ENCODE measurements around the gene COL27A1.

DNA sequence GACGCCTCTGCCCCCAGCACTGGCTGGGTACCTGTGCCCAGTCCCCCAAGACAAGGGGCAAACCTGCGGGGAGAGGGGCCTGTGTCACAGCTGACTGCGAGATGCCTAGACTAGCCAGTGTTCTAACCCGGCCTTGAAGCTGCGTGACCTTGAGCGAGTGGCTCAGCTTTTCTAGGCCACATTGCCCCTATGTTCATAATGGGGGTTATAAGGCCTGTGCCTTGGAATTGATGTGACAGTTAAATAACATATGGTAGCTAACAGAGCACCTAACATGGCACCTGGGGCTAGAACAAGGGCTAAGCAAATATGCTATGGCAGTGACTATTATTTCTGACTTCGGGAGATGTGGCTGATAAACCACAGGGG lies 22.8 kb upstream of the COL27A1 start:
- TF ChIP-seq CTCF (IDR thresholded peaks at IDR 0.05; ENCODE audit: low read length) (no peak), EZH2 (IDR thresholded peaks at IDR 0.05; ENCODE audit: borderline replicate concordance, low read length) (no peak)

All from OCI-LY1 (cell line).